Skin of body (tissue), 2 donors: ENCODE data around the gene TTPAL. TPM values are rescaled to one million over a fixed set of nuclear protein-coding genes. Genes with fewer than 3 reads are reported as not detected.

Source experiments
- DNase-seq: peaks from one replicate; lab custom pipeline; 2025; lab: John Stamatoyannopoulos, UW
- total RNA-seq: library from RNA; depleted of rRNA; stranded (reverse); fragments of >200 nt; gene quantifications from one replicate; pipeline ENCODE4 v1.2.3, GENCODE V29; 2014

Gene TTPAL, protein sequence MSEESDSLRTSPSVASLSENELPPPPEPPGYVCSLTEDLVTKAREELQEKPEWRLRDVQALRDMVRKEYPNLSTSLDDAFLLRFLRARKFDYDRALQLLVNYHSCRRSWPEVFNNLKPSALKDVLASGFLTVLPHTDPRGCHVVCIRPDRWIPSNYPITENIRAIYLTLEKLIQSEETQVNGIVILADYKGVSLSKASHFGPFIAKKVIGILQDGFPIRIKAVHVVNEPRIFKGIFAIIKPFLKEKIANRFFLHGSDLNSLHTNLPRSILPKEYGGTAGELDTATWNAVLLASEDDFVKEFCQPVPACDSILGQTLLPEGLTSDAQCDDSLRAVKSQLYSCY
- total RNA-seq: 6.2 TPM

DNA sequence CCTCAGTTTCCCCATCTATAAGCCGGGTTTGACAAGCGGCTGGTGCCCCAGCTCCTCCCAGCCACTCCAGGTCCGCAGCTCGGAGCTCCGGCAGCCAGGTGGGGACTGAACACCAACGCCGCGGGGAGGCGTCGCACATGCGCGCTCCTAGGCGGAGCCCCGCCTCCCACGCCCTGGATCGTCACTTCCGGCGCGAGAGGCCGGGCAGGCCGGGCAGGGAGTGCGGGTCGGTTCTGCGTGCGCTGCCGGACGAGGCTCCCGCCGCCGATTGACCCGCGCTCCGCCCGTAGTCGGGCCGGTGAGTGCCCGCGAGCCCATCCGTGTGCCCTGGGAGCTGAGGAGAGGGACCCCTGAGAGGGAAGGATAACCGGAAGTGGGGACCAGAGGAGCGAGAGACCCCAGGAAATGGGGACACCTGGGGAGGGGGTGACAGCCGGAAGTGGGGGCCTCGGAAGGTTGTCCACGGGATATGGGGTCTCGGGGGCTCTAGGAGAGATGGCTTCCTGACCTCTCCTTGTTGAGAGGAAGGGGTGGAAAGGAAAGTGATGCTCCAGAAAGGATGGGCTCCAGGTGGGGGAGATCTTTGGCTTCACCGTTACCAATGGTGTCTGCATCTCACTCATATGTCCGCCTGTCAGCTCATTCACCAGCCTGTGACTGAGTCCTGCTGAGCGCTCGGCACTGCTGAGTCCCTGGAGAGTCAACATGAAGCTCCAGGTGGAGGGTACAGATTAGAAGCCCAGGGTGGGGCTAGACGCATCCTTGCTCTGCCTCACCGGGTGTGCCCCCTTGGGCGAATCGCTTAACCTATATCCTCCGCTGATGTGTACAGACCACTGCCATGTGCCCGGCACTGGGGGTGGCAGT is at the start of gene TTPAL:
Gene TTPAL (plus strand): TSS at position 181 of the 867 bp plus-strand sequence. CDS start 4,126 bp downstream, outside the sequence.
- DNase-seq: peak; percentile 67

DNA sequence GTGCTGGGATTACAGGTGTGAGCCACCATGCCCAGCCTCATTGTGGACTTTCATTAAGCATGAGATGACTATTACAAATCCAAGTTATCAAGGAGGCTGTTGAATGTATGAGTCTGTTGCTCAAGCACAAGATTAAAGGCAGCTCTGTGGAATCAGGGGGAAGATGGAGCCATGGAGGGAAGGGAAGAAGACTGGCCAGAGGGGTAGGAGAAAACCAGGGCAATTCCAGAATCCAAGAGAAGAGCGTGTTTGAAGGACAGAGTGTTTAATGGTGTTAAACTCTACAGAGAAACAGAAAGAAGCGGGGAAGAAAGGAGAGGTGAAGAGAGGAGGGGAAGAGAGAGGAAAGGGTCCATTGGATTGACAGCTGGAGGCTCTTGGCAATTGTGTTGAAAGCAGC is 49.8 kb upstream of the TTPAL start:
- DNase-seq: no peak

DNA sequence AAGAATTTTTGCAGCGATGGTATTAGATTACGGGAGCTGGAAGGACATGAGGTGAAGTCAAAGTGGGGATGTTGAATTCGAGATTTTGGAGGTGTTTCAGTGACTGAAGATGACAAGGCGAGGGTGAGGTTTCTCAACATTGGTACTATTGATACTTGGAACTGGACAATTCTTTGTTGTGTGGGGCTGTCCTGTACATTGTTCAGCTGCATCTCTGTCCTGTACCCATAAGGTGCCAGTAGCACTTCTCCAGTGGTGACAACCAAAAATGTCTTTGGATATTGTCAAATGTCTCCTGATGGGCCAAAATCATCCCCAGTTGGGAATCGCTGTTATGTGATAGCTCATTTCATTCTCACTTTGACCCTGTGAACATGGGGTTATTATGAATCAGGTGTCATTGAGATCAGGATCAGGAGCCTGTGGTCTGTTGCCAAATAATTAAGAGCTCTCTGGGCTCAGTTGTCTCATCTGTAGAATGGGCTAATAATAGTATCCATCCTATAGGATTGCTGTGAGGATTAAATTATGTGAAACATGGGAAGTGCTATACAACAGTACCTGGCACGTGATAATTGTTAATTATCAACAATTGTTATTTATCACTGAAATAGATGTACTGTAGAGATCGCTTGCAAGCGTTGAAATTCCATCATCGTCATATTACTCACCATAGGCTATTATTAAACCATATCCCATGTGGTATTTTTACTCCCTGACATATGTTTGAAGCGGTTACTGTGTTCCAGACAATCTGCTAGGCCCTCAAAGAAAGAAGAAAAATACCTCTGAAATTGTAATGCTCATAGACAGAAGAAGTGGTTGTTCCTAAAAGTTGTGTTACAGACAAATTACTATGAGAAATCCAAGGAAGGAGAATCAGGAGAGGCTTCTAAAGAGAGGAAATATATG is 48.5 kb upstream of the TTPAL start:
- DNase-seq: no peak

DNA sequence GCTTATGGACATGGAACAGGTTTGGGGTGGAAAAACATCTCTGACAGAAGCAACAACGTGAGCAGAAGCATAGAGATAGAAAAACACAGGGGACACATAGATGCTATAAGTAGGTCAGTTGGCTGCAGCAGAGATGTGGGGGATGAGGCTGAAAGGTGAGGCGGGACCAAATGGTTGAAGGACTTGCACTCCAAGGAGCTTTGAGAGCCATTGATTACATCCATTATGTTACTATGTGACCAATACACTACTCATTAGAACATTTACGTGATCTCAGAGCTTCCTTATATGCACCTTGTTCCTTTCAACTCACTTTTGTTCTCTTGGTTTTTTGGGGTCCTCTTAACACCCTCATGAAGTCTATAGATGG is 47.9 kb upstream of the TTPAL start:
- no peak for DNase-seq

DNA sequence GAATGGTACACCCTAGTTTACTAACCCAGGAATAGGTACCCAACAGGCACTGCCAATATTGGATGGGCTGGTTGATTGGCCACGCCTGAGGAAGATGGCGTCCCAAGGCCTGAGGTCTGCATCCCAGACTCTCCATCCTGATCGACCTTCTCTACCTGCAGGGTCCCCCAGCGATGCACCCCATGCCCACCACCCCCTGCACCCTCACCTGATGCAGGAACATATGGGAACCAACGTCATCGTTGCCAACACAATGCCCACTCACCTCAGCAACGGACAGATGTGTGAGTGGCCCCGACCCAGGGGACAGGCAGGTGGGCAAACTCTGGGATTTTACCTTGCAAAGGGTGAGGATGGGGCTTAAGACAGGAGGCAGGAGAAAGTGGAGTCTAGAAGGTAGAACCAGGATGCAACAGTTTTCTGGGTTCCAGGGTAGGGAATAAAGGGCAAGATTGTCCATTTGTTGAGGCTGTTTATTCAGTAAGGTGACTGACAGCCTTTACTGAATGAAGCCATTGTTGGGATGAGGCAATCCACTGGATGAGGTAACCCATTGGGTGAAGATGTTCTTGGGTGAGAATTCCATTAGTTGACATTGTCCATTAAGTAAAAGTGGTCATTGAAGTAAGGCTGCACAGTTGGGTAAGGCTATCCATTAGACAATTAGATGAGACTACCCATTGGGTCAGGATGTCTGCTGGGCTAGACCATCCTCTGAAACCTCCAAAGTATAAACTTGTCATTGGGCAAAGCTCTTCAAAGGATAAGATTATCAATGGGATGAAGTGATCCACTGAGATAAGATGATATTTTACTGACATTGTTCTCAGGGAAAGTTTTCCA is 47.3 kb upstream of the TTPAL start:
- no peak for DNase-seq

DNA sequence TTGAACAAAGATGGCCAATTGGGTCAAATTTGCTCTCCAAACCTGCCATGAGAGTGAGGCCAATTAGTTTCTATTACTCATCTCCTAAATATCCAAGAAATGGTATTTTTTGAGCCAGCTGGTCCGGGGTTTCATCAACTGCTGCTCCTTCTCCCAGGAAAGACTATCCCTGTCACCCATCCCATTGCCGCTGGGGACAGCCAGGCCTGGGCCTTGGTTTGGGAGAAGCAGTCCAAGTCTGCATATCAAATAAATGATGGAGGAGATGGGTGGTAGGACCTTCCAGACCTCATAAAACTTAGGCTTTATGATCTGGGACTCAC is 46.7 kb upstream of the TTPAL start:
- no peak for DNase-seq

DNA sequence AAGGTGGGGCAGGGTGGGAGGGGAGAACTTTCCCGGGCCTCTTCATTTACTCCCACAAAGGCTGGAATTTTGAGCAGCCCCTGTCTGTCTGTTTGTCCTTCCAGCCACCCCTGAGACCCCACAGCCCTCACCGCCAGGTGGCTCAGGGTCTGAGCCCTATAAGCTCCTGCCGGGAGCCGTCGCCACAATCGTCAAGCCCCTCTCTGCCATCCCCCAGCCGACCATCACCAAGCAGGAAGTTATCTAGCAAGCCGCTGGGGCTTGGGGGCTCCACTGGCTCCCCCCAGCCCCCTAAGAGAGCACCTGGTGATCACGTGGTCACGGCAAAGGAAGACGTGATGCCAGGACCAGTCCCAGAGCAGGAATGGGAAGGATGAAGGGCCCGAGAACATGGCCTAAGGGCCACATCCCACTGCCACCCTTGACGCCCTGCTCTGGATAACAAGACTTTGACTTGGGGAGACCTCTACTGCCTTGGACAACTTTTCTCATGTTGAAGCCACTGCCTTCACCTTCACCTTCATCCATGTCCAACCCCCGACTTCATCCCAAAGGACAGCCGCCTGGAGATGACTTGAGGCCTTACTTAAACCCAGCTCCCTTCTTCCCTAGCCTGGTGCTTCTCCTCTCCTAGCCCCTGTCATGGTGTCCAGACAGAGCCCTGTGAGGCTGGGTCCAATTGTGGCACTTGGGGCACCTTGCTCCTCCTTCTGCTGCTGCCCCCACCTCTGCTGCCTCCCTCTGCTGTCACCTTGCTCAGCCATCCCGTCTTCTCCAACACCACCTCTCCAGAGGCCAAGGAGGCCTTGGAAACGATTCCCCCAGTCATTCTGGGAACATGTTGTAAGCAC is 46.0 kb upstream of the TTPAL start:
- DNase-seq: no peak

DNA sequence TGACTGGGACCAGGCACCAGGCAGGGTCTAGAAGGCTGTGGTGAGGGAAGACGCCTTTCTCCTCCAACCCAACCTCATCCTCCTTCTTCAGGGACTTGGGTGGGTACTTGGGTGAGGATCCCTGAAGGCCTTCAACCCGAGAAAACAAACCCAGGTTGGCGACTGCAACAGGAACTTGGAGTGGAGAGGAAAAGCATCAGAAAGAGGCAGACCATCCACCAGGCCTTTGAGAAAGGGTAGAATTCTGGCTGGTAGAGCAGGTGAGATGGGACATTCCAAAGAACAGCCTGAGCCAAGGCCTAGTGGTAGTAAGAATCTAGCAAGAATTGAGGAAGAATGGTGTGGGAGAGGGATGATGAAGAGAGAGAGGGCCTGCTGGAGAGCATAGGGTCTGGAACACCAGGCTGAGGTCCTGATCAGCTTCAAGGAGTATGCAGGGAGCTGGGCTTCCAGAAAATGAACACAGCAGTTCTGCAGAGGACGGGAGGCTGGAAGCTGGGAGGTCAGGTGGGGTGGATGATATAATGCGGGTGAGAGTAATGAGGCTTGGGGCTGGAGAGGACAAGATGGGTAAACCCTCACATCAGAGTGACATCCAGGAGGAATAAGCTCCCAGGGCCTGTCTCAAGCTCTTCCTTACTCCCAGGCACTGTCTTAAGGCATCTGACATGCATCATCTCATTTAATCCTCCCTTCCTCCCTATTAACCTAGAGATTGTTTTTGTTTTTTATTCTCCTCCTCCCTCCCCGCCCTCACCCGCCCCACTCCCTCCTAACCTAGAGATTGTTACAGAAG is 45.2 kb upstream of the TTPAL start:
- DNase-seq: no peak

DNA sequence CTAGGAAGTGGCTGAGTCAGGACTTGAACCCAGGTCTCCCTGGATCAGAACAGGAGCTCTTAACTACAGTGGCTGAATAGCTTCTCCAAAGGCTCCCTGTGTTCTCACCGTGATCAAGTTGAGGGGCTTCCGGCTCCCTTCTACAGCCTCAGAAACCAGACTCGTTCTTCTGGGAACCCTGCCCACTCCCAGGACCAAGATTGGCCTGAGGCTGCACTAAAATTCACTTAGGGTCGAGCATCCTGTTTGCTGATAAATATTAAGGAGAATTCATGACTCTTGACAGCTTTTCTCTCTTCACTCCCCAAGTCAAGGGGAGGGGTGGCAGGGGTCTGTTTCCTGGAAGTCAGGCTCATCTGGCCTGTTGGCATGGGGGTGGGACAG is 44.6 kb upstream of the TTPAL start:
- no peak for DNase-seq

DNA sequence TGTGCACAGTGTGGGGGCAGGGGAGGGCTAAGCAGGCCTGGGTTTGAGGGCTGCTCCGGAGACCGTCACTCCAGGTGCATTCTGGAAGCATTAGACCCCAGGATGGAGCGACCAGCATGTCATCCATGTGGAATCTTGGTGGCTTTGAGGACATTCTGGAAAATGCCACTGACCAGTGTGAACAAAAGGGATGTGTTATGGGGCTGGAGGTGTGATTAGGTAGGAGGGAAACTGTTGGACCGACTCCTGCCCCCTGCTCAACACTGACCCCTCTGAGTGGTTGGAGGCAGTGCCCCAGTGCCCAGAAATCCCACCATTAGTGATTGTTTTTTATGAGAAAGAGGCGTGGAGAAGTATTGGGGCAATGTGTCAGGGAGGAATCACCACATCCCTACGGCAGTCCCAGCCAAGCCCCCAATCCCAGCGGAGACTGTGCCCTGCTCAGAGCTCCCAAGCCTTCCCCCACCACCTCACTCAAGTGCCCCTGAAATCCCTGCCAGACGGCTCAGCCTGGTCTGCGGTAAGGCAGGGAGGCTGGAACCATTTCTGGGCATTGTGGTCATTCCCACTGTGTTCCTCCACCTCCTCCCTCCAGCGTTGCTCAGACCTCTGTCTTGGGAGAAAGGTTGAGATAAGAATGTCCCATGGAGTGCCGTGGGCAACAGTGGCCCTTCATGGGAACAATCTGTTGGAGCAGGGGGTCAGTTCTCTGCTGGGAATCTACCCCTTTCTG is 44.0 kb upstream of the TTPAL start:
- no peak for DNase-seq

DNA sequence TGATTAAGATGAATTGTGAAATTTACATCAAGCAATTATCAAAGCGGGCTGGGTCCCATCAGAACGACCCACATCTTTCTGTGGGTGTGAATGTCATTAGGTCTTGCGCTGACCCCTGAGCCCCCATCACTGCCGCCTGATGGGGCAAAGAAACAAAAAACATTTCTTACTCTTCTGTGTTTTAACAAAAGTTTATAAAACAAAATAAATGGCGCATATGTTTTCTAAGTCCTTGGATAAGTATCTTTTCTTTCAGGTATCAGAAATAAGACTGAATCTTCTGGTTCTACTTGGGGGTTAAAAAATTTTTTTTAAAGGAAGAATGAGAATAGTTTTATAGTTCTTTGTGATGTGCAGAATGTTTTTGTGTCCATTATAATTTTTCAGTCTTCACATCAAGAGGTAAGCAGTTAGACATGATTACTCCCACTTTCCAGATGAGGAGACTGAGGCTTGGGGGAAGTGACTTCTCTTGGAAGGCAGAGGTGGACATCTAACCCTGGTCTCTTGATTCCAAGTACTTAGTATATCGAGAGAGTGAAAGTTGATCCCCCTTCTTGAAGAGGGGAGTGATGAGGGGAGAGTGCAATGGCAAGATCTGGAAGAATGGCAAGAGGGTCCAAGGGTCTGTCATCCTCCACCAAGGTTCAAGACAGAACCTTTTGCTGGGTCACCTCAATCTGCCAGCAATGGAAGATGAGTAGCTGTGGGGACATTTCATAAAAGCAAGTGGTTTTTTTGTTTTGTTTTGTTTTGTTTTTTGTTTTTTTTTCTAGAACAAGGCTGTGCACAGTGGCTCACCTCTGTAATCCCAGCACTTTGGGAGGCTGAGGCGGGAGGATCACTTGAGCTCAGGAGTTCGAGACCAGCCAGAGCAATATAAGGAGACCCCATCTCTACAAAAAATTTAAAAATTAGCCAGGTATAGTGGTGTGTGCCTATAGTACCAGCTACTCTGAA is 42.8 kb upstream of the TTPAL start:
- no peak for DNase-seq

DNA sequence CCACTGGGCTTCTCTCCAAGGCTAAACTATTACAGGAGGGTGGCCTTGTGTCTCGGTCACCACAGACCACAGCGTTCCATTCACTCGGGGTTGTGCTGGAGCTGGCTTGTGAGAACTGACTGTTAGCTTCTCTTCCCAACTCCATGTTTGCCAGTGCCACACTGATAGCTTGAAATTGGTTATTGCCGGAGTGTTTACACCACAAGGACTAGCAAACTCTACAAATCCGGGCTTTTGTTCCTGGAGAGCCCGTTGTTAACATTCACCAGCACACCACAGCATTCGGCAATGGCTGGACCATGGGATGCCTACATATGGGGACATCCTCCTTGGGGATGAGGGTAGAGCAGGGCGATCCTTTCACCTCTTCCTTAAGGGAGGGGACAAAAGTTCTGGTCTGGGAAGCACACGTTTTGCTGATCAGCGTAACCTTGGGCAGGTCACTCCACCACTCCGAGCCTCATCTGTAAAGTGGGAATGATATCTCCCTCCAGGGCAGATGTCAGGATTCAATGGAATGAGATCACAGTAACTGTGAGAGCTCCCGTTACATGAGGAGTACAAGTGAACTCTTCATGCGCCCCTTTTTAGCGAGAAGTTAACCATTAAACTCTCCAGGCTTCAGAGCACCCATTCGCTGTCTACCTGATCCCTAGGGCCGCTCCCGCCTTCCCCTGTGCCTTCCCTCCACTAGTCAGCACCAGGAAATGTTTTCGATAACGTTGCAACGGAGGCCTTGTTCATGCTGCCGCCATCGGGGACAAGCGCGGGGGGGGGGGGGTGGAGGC is 41.7 kb upstream of the TTPAL start:
- no peak for DNase-seq

DNA sequence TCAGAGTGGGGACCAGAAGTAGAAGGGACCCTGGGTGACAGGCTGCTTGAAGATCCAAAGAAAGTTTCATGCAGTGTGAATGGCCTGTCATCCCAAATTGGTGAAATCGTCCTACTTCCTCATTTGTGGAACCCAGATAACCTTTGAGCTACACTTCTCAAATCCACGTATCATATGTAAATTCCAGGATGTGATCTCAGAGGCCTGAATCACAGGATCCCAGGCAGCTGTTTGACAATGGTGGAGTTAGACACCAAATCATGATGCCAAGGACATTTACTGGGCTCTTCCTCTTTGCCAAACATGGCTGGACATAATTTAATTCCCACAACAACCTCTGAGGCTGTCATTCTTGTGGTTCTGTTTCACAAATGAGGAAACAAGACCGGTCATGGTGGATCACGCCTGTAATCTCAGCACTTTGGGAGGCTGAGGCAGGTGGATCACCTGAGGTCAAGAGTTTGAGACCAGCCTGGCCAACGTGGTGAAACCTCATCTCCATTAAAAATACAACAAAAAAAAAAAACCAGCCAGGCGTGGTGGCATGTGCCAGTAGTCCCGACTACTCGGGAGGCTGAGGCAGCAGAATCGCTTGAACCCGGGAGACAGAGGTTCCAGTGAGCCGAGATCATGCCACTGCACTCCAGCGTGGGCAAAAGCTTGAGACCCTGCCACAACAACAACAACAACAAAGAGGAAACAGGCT is 39.9 kb upstream of the TTPAL start:
- DNase-seq: no peak

DNA sequence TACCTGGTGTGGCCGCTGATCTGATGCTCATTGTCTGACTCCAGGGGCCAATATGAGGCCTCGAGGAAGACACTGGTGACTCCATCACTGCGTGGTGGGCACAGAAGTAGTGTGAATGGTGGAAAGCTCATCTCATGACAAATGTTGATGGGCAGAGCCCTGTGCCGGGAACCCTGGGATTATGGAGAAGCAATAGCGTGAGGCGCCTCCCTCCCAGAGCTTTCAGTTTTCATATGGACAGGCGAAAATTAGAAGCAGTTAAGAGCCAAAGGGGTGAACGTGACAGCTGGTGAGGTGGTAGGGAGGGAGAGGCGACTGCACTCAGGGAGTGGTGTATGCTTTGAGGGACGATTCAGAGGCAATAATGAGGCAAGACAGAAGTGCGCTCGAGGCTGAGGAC is 39.3 kb upstream of the TTPAL start:
- no peak for DNase-seq

DNA sequence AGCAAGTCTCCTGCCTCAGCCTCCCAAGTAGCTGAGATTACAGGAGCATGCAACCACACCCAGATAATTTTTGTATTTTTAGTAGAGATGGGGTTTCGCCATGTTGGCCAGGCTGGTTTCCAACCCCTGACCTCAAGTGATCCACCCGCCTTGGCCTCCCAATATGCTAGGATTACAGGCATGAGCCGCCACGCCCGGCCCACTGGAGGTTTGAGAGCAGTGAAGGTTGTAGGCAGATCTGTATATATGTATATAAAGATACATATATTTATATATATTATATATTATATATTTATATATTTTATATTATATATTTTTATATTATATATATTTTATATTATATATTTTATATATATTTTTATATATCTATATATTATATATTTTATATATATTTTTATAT is 38.2 kb upstream of the TTPAL start:
- DNase-seq: no peak

DNA sequence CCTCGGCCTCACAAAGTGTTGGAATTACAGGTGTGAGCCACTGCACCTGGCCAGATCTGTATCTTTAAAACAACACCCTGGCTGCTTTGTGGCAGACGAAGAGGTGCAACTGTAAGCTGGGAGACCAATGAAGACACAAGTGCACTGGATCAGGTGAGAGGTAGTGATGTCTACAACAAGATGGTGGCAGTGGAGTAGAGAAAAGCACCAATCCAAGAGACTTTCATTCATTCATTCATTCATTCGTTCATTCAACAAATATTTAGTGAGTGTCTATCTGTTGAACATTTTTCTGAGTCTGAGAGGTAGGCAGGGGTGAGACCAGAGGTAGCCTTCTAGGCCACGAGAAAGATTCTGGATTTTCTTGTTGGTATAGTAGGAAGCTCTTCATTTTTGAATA is 36.9 kb upstream of the TTPAL start:
- DNase-seq: no peak
